OCI-LY7 (cell line): Measurements from ENCODE around the gene EYA3.

Experiments used
- EZH2phosphoT487 ChIP-seq: fragments of 200-600 bp; sonication (generic); IDR thresholded peaks from 2 replicates; pipeline ENCODE4 v1.6.1; 2018; ENCODE audit warnings: low read depth, borderline replicate concordance, mild to moderate bottlenecking, mixed run types, antibody characterized with exemption, low read length, moderate library complexity, mixed read lengths
- TF ChIP-seq, protein P1 (sequence below): fragments of 200-600 bp; sonication (generic); conservative IDR thresholded peaks from 2 replicates; pipeline ENCODE4 v1.5.1; 2014; ENCODE audit warnings: mild to moderate bottlenecking, antibody characterized with exemption, low read length, moderate library complexity, mixed read lengths

DNA sequence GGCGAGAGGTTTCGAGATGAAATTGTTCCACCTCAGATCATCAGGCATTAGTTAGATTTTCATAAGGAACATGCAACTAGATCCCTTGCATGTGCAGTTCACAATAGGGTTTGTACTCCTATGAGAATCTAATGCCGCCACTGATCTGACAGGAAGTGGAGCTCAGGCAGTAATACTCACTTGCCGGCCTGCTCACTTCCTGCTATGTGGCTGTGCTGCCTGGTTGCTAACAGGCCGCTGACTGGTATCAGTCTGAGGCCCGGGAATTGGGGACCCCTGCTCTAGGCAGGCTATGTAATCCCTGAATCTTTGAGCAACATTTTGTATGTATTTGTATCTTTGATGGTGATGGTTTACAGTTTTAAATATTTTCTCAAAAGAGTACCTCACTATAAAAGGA lies 96.1 kb downstream of the EYA3 start:
- TF ChIP-seq, protein P1, sequence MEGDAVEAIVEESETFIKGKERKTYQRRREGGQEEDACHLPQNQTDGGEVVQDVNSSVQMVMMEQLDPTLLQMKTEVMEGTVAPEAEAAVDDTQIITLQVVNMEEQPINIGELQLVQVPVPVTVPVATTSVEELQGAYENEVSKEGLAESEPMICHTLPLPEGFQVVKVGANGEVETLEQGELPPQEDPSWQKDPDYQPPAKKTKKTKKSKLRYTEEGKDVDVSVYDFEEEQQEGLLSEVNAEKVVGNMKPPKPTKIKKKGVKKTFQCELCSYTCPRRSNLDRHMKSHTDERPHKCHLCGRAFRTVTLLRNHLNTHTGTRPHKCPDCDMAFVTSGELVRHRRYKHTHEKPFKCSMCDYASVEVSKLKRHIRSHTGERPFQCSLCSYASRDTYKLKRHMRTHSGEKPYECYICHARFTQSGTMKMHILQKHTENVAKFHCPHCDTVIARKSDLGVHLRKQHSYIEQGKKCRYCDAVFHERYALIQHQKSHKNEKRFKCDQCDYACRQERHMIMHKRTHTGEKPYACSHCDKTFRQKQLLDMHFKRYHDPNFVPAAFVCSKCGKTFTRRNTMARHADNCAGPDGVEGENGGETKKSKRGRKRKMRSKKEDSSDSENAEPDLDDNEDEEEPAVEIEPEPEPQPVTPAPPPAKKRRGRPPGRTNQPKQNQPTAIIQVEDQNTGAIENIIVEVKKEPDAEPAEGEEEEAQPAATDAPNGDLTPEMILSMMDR: no peak
- no peak for TF ChIP-seq EZH2phosphoT487
